ENCODE results near the gene DEF6. TPM values are rescaled to one million over a fixed set of nuclear protein-coding genes. Genes with fewer than 3 reads are reported as not detected.

Gene DEF6
- total RNA-seq, 1 experiment from 2014 or later: 5.6 TPM

GRCh38 chr6:35272005-35272404, 25.6 kb upstream of the DEF6 start:
- H3K79me1 ChIP-seq (ENCODE audit: insufficient read depth, low read depth, low read length, poor library complexity, severe bottlenecking): no peaks in the 10 kb centered on the region
- no peak overlapping the region for H3K4me2 ChIP-seq (ENCODE audit: insufficient read depth, insufficient read length, low read length)
- no peak overlapping the region for H3K23ac ChIP-seq (ENCODE audit: insufficient read length, low read depth, low read length)
- no peak overlapping the region for H2AFZ ChIP-seq (ENCODE audit: low read length)
- H2BK20ac ChIP-seq (ENCODE audit: low read depth, low read length, poor library complexity, severe bottlenecking): no peak overlapping the region
- no peaks in the 10 kb centered on the region for H3K9me3 ChIP-seq (ENCODE audit: control insufficient read depth, low read depth, low read length)
- no peak overlapping the region for H4K8ac ChIP-seq (replicated peaks; ENCODE audit: insufficient read length, low read depth, low read length)
- H3K4me1 ChIP-seq (ENCODE audit: insufficient read depth, low read length): no peaks in the 10 kb centered on the region
- no peak overlapping the region for H3K4me3 Mint-ChIP-seq
- no peak overlapping the region for H3T11ph ChIP-seq (ENCODE audit: low read length)
- H2BK12ac ChIP-seq (ENCODE audit: insufficient read length, low read depth, low read length): no peak overlapping the region
- no peak overlapping the region for H4K5ac ChIP-seq (ENCODE audit: insufficient read length, low read depth, low read length)
- H2BK120ac ChIP-seq (ENCODE audit: low read depth, low read length, poor library complexity, severe bottlenecking): no peak overlapping the region
- H3K56ac ChIP-seq (ENCODE audit: insufficient read length, low read depth, low read length): no peak overlapping the region
- no peaks in the 10 kb centered on the region for H3K23me2 ChIP-seq (ENCODE audit: insufficient read length, low read depth, low read length, poor library complexity, severe bottlenecking)
- H4K20me1 ChIP-seq (ENCODE audit: control insufficient read depth, insufficient read depth, insufficient read length): no peaks in the 10 kb centered on the region
- H3K27me3 ChIP-seq (ENCODE audit: insufficient read depth, low read length): no peaks in the 10 kb centered on the region
- no peak overlapping the region for H3K14ac ChIP-seq (ENCODE audit: insufficient read depth, low read length)
- H3K27ac Mint-ChIP-seq: no peak overlapping the region
- no peak overlapping the region for H4K91ac ChIP-seq (ENCODE audit: insufficient read length, low read depth, low read length)
- H3K9me3 Mint-ChIP-seq: no peaks in the 10 kb centered on the region
- no peaks in the 10 kb centered on the region for H3K79me2 ChIP-seq (ENCODE audit: insufficient read depth, low read length)
- no peak for DNase-seq
- peaks cover 0 to 4% (median 2%) of the 10 kb centered on the region in 3 experiments; a peak in 2 of 7 replicates for H3K36me3 Mint-ChIP-seq (ENCODE audit: insufficient read depth in 1 of 3, low read depth in 3 of 3)
- no CpG with 5 or more reads among the region's 2 CpGs for WGBS (ENCODE audit: extremely low coverage, insufficient read length, low lambda C conversion rate)
- H2AK5ac ChIP-seq (ENCODE audit: insufficient read length, low read length): no peak overlapping the region
- no peaks in the 10 kb centered on the region; the same call in 1 of the 2 replicates for H3K27me3 Mint-ChIP-seq (ENCODE audit: low read depth)
- no peak overlapping the region for H3K18ac ChIP-seq (ENCODE audit: insufficient read length, low read depth, low read length)
- H3K4ac ChIP-seq (ENCODE audit: low read depth, low read length): no peak overlapping the region
- no peak overlapping the region for H2BK5ac ChIP-seq (ENCODE audit: insufficient read length, low read length)
- no peak overlapping the region for H2BK15ac ChIP-seq (ENCODE audit: low read depth, low read length)
- peaks cover 3 to 6% of the 10 kb centered on the region in 2 experiments; a peak in 3 of 4 replicates for H3K4me1 Mint-ChIP-seq
- no peak for TF ChIP-seq CTCF (conservative IDR thresholded peaks at IDR 0.05)
- no peak overlapping the region for H3K27ac ChIP-seq (ENCODE audit: insufficient read length, low read depth, low read length)
- no peak overlapping the region for H3K9ac ChIP-seq (ENCODE audit: extremely low read depth, insufficient read length, low read length)
